MM.1S (cell line): ENCODE data around the gene GAS5.

Experiments
- EZH2 ChIP-seq: fragments of 300-600 bp; sonication (generic); optimal IDR thresholded peaks from 2 replicates; pipeline ENCODE3; 2017; ENCODE audit warnings: low read depth, mild to moderate bottlenecking, antibody characterized with exemption, low read length, mixed read lengths
- TF ChIP-seq, protein P1 (sequence below): fragments of 300-600 bp; sonication (generic); IDR thresholded peaks from 2 replicates; pipeline ENCODE4 v1.5.1; 2016; ENCODE audit warnings: antibody characterized with exemption, low read length, mixed read lengths

DNA sequence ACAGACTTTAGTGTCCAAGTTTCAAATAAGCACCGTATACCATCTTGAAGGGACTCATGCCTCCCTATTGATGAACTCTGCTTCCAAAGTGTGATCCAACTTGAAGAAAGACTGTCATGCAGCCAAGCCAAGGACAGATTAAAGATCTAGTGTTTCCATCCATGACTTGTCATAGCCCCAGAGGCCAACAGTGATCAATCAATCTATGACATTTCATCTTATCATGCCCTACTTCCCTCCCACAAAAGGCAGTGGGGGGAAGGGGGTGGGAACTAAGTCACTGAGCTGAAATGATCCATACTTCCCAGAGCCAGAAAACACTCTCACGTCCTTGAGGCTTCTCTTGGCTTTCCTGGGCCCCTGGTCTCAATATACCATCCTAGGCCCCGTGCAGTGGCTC is 45.3 kb upstream of the GAS5 start:
- TF ChIP-seq, protein P1, sequence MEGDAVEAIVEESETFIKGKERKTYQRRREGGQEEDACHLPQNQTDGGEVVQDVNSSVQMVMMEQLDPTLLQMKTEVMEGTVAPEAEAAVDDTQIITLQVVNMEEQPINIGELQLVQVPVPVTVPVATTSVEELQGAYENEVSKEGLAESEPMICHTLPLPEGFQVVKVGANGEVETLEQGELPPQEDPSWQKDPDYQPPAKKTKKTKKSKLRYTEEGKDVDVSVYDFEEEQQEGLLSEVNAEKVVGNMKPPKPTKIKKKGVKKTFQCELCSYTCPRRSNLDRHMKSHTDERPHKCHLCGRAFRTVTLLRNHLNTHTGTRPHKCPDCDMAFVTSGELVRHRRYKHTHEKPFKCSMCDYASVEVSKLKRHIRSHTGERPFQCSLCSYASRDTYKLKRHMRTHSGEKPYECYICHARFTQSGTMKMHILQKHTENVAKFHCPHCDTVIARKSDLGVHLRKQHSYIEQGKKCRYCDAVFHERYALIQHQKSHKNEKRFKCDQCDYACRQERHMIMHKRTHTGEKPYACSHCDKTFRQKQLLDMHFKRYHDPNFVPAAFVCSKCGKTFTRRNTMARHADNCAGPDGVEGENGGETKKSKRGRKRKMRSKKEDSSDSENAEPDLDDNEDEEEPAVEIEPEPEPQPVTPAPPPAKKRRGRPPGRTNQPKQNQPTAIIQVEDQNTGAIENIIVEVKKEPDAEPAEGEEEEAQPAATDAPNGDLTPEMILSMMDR: no peak
- no peak for TF ChIP-seq EZH2
